PC-9 (cell line): ENCODE data around the gene MYO1H.
"Not testable (repeated sequence)": the region's sequence is repeated elsewhere in the genome, so short reads cannot be mapped to it uniquely, and the experiment has no call there.

ENCODE experiments used
- EZH2 ChIP-seq: fragments of 200-600 bp; sonication (generic); IDR thresholded peaks from 2 replicates; pipeline ENCODE4 v1.8.0; 2017; ENCODE audit warnings: antibody characterized with exemption, low read depth
- TF ChIP-seq, protein P1 (sequence below): fragments of 200-600 bp; sonication (generic); conservative IDR thresholded peaks from 2 replicates; pipeline ENCODE4 v1.6.1; 2017; ENCODE audit warnings: mixed run types, antibody characterized with exemption, mild to moderate bottlenecking, moderate library complexity

GRCh38 chr12:109473526-109474270 is 126.0 kb downstream of the MYO1H start:
- TF ChIP-seq, protein P1, sequence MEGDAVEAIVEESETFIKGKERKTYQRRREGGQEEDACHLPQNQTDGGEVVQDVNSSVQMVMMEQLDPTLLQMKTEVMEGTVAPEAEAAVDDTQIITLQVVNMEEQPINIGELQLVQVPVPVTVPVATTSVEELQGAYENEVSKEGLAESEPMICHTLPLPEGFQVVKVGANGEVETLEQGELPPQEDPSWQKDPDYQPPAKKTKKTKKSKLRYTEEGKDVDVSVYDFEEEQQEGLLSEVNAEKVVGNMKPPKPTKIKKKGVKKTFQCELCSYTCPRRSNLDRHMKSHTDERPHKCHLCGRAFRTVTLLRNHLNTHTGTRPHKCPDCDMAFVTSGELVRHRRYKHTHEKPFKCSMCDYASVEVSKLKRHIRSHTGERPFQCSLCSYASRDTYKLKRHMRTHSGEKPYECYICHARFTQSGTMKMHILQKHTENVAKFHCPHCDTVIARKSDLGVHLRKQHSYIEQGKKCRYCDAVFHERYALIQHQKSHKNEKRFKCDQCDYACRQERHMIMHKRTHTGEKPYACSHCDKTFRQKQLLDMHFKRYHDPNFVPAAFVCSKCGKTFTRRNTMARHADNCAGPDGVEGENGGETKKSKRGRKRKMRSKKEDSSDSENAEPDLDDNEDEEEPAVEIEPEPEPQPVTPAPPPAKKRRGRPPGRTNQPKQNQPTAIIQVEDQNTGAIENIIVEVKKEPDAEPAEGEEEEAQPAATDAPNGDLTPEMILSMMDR, result not testable (repeated sequence)
- TF ChIP-seq EZH2, result not testable (repeated sequence)
